OCI-LY1 (cell line): ENCODE data around the gene TMEM19.

Experiments used
- H2AFZ ChIP-seq: fragments of 200-600 bp; sonication (generic), shearing (Covaris generic); 2 replicates; pipeline ENCODE4 v1.6.0; 2014; ENCODE audit warnings: antibody characterized with exemption, mild to moderate bottlenecking, low read length
- H3F3A ChIP-seq: fragments of 200-600 bp; sonication (generic), shearing (Covaris generic); 2 replicates; pipeline ENCODE4 v1.6.0; 2014; ENCODE audit warnings: mild to moderate bottlenecking, antibody characterized with exemption, low read length, moderate library complexity; ENCODE audit not compliant: insufficient read depth
- H3K27ac ChIP-seq: fragments of 200-600 bp; sonication (generic); 2 replicates; pipeline ENCODE4 v1.5.1; 2014; ENCODE audit warnings: low read length, mixed run types, mild to moderate bottlenecking, low read depth; ENCODE audit not compliant: poor library complexity, severe bottlenecking
- H3K27me3 ChIP-seq: fragments of 200-600 bp; sonication (generic); 2 replicates; pipeline ENCODE4 v1.6.0; 2014; ENCODE audit warnings: antibody characterized with exemption, mild to moderate bottlenecking, low read length, moderate library complexity; ENCODE audit not compliant: insufficient read depth
- H3K36me3 ChIP-seq: fragments of 200-600 bp; sonication (generic); 2 replicates; pipeline ENCODE4 v1.6.1; 2014; ENCODE audit warnings: mild to moderate bottlenecking, antibody characterized with exemption, low read length, moderate library complexity, mixed read lengths; ENCODE audit not compliant: insufficient read depth
- H3K4me1 ChIP-seq: fragments of 200-600 bp; sonication (generic); 2 replicates; pipeline ENCODE4 v1.5.1; 2014; ENCODE audit warnings: mild to moderate bottlenecking, low read length, moderate library complexity; ENCODE audit not compliant: insufficient read depth, severe bottlenecking
- H3K4me2 ChIP-seq: fragments of 200-600 bp; sonication (generic), shearing (Covaris generic); 2 replicates; pipeline ENCODE4 v1.6.1; 2014; ENCODE audit warnings: low read length
- H3K4me3 ChIP-seq: fragments of 200-600 bp; sonication (generic); 2 replicates; pipeline ENCODE4 v1.5.1; 2014; ENCODE audit warnings: low read length, low read depth, mild to moderate bottlenecking, mixed read lengths; ENCODE audit not compliant: poor library complexity, severe bottlenecking
- H3K79me2 ChIP-seq: fragments of 200-600 bp; shearing (Covaris generic); 2 replicates; pipeline ENCODE4 v1.6.1; 2016; ENCODE audit warnings: mixed run types, low read length, mixed read lengths; ENCODE audit not compliant: insufficient read depth
- H3K9ac ChIP-seq: fragments of 200-600 bp; sonication (generic), shearing (Covaris generic); 2 replicates; pipeline ENCODE4 v1.6.1; 2014; ENCODE audit warnings: mild to moderate bottlenecking, low read length, mixed read lengths
- H3K9me2 ChIP-seq: fragments of 200-600 bp; sonication (generic), shearing (Covaris generic); 2 replicates; pipeline ENCODE4 v1.6.1; 2014; ENCODE audit warnings: low read depth, mild to moderate bottlenecking, low read length, mixed read lengths
- H3K9me3 ChIP-seq: fragments of 200-600 bp; shearing (Covaris generic); 2 replicates; pipeline ENCODE4 v1.6.1; 2014; ENCODE audit warnings: low read length, mixed read lengths
- H4K20me1 ChIP-seq: fragments of 200-600 bp; sonication (generic), shearing (Covaris generic); 2 replicates; pipeline ENCODE4 v1.6.0; 2016; ENCODE audit warnings: mild to moderate bottlenecking, low read length; ENCODE audit not compliant: insufficient read depth
- EZH2 ChIP-seq: fragments of 200-600 bp; sonication (generic), shearing (Covaris generic); IDR thresholded peaks from 2 replicates; pipeline ENCODE4 v1.8.0; 2017; ENCODE audit warnings: borderline replicate concordance, mixed run types, mild to moderate bottlenecking, antibody characterized with exemption, low read length, moderate library complexity, mixed read lengths
- TF ChIP-seq, protein P1 (sequence below): fragments of 200-600 bp; sonication (generic), shearing (Covaris generic); IDR thresholded peaks from 2 replicates; pipeline ENCODE4 v1.5.1; 2017; ENCODE audit warnings: mild to moderate bottlenecking, antibody characterized with exemption, low read length, moderate library complexity, mixed read lengths

Gene TMEM19

DNA sequence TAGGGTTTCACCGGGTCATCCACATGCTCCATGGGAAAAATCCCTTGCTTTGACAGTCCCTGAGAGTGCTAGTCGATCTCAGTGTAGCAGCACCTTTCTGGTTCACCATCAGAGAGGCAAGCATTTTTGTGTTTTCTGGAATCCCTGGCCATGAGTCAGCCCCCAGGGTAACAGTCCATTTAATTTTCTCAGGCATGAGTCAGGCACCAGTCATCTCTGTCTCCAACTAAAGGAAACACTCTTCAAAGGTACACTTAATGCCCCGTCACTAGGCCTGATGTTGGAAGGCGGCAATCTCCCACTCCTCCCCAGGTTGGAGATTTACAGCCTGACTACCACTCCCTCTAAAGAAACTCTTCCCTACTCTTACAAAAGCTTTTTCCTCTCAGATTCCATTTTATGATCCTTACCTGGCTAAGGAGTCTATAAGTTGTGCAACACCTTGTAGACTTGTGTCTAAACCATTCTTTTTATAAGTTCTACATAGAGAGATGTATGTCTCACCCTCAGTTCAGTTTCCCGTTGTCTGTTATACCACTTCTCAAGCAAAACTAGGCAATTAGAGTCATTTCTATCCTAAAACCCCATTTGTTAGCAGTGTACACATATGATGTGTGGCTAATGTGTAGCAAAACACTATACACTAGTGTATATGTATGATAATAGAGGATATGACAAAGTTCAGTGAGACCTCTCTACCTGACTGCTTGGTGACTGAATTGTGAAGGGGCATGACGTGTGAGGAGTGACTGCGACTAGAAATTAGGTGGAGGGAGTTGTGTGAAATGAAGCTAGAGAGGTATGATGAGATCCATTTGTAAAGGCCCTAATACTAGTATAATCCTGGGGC lies 24.6 kb downstream of the TMEM19 start:
- no peak overlapping the region for H3K4me2 ChIP-seq
- H3K27me3 ChIP-seq = no peaks in the 10 kb centered on the region
- peaks cover 16% of the 10 kb centered on the region for H3K9me3 ChIP-seq
- H3K27ac ChIP-seq = no peak overlapping the region
- H3K9ac ChIP-seq = no peak overlapping the region
- H4K20me1 ChIP-seq = no peaks in the 10 kb centered on the region
- no peaks in the 10 kb centered on the region for H3K9me2 ChIP-seq
- TF ChIP-seq, protein P1, sequence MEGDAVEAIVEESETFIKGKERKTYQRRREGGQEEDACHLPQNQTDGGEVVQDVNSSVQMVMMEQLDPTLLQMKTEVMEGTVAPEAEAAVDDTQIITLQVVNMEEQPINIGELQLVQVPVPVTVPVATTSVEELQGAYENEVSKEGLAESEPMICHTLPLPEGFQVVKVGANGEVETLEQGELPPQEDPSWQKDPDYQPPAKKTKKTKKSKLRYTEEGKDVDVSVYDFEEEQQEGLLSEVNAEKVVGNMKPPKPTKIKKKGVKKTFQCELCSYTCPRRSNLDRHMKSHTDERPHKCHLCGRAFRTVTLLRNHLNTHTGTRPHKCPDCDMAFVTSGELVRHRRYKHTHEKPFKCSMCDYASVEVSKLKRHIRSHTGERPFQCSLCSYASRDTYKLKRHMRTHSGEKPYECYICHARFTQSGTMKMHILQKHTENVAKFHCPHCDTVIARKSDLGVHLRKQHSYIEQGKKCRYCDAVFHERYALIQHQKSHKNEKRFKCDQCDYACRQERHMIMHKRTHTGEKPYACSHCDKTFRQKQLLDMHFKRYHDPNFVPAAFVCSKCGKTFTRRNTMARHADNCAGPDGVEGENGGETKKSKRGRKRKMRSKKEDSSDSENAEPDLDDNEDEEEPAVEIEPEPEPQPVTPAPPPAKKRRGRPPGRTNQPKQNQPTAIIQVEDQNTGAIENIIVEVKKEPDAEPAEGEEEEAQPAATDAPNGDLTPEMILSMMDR = no peak
- no peak for TF ChIP-seq EZH2
- no peak overlapping the region for H3K4me3 ChIP-seq
- H3K79me2 ChIP-seq = no peaks in the 10 kb centered on the region
- H3K36me3 ChIP-seq = no peaks in the 10 kb centered on the region
- no peaks in the 10 kb centered on the region for H3F3A ChIP-seq
- H3K4me1 ChIP-seq = no peaks in the 10 kb centered on the region
- H2AFZ ChIP-seq = no peak overlapping the region

DNA sequence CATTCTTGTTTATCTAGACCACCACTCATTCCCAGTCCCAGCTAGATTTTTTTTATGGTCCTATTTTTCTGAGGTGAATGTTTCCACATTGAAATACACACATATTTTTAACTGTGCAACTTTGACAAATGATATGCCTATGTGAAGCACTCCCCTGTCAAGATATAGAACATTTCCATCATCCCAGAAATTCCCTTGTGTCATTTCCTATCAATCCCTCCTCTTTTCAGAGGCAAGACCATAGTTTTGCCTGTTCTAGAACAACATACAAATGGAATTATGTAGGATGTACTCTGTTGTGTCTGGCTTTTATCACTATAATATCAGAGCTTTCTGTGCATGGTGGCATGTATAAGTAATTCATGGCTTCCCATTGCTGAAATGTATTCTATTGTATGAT lies 32.7 kb downstream of the TMEM19 start:
- Histone ChIP-seq H3K4me1 (no peaks in the 10 kb centered on the region), H3K9me2 (no peaks in the 10 kb centered on the region), H3K27me3 (no peaks in the 10 kb centered on the region), H3K36me3 (no peaks in the 10 kb centered on the region), H3K27ac (no peak overlapping the region), H3K79me2 (no peaks in the 10 kb centered on the region), H3K4me2 (no peak overlapping the region), H3F3A (no peaks in the 10 kb centered on the region), H3K4me3 (no peak overlapping the region), H2AFZ (no peak overlapping the region), H3K9me3 (peaks cover 7% of the 10 kb centered on the region; the same call in 1 of the 2 replicates), H4K20me1 (no peaks in the 10 kb centered on the region), H3K9ac (no peak overlapping the region)
- no peak for TF ChIP-seq EZH2
- TF ChIP-seq, protein P1 = no peak

DNA sequence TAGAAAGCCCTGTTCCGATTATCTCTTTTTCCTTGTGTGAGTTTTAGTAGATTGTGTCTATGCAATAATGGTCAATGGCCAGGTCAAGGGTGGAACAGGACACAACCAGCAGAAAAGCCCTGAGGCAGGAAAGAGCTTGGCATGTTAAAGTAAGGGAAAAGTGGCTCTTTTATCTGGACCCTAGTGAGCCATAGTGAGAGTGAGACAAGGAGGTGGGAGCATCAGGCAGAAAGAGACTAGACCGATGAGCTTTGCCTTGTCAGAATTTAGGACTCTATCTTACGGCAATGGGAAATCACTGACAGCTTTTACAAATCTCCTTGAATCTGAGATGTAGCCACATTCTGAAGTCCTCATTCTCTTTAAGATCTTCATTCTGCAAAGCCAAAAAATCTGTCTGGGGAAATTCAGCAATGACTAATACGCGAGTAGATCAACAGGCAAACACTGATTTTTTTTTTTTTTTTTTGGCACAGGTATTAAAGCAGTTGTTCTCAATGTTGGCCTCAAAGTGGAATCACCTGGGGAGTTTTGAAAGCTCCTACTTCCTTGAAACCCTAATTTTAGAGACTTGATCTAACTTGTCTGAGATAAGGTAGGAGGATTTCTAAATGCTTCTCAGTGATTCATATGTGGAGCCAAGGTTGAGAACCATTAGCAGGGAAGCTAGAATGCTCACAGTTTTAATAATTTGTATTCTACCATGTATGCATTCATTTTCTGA lies 33.9 kb downstream of the TMEM19 start:
- Histone ChIP-seq H3K36me3 (no peaks in the 10 kb centered on the region), H3K9me3 (0 out of 2 replicates have a peak, but pooled peaks cover 3% of the 10 kb centered on the region), H3K4me1 (no peaks in the 10 kb centered on the region), H3K9ac (no peak overlapping the region), H4K20me1 (no peaks in the 10 kb centered on the region), H3K27me3 (no peaks in the 10 kb centered on the region), H3K9me2 (no peaks in the 10 kb centered on the region), H3K79me2 (no peaks in the 10 kb centered on the region), H3F3A (no peaks in the 10 kb centered on the region), H3K4me2 (no peak overlapping the region), H2AFZ (no peak overlapping the region), H3K4me3 (no peak overlapping the region), H3K27ac (no peak overlapping the region)
- TF ChIP-seq, protein P1 = no peak
